Esophagus squamous epithelium (tissue), 5 donors: ENCODE measurements around the gene OCA2. TPM values are rescaled to one million over a fixed set of nuclear protein-coding genes. Genes with fewer than 3 reads are reported as not detected.

Experiments
- DNase-seq: peaks from one replicate; lab custom pipeline; 2025; lab: John Stamatoyannopoulos, UW
- H3K27ac ChIP-seq, 4 donors: fragments of 200-600 bp; sonication (generic); one replicate each; pipeline ENCODE4 v1.5.1; 2016 to 2019; ENCODE audit warnings: mild to moderate bottlenecking in 1 of 4
- H3K27me3 ChIP-seq, 4 donors: fragments of 200-600 bp; sonication (generic); 1 replicate in 3 of 4; 2 replicates in 1 of 4; pipeline versions ENCODE4 v1.5.1 to v1.6.0; 2017 to 2021; ENCODE audit warnings: antibody characterized with exemption in 1 of 4
- H3K36me3 ChIP-seq, 3 donors: fragments of 200-600 bp; sonication (generic); one replicate each; pipeline ENCODE4 v1.5.1; 2016 to 2019
- H3K4me1 ChIP-seq, 3 donors: fragments of 200-600 bp; sonication (generic); one replicate each; pipeline ENCODE4 v1.5.1; 2017 to 2019
- H3K4me3 ChIP-seq, 4 donors: fragments of 200-600 bp; sonication (generic); 1 replicate in 3 of 4; 2 replicates in 1 of 4; pipeline ENCODE4 v1.5.1; 2016 to 2019; ENCODE audit warnings: mild to moderate bottlenecking in 2 of 4, moderate library complexity in 1 of 4
- H3K9me3 ChIP-seq, 3 donors: fragments of 200-600 bp; sonication (generic); one replicate each; pipeline ENCODE4 v1.5.1; 2016 to 2019
- POLR2A ChIP-seq, 4 donors: fragments of 450-650 bp; IDR thresholded peaks; one replicate each; pipeline ENCODE4 v1.6.1; 2017; ENCODE audit warnings: antibody characterized with exemption in 4 of 4, mild to moderate bottlenecking in 4 of 4, moderate library complexity in 3 of 4
- WGBS, 2 donors: methylation state at CpG; one replicate each; pipeline ENCODE4 v1.1.5; 2018; 5-methylcytosine and 5-hydroxymethylcytosine counted together
- intact Hi-C: fragments of 100-400 bp; cut with DNase I; formaldehyde crosslinking; loops from one replicate; pipeline ENCODE4 v1.15.0; 2022
- total RNA-seq, 4 donors: library from RNA; depleted of rRNA; stranded (reverse); fragments of >200 nt; gene quantifications; one replicate each; pipeline ENCODE4 v1.1.0, GENCODE V29; 2016
- TF ChIP-seq, protein P1 (sequence below), 6 experiments: fragments of 450-650 bp in 4 of 6; fragments of 200-600 bp in 2 of 6; sonication (generic) in 2 of 6; IDR thresholded peaks; one replicate each; pipeline ENCODE4 v1.5.1; 2016 to 2019; ENCODE audit warnings: antibody characterized with exemption in 6 of 6, mild to moderate bottlenecking in 4 of 6, moderate library complexity in 4 of 6
- donor health status: DM: yes; HTN: yes; CAD: no.

OCA2 gene
- total RNA-seq, 4 donors from 2014 or later, result 1.7 to 5.5 (median 4.6) TPM

DNA sequence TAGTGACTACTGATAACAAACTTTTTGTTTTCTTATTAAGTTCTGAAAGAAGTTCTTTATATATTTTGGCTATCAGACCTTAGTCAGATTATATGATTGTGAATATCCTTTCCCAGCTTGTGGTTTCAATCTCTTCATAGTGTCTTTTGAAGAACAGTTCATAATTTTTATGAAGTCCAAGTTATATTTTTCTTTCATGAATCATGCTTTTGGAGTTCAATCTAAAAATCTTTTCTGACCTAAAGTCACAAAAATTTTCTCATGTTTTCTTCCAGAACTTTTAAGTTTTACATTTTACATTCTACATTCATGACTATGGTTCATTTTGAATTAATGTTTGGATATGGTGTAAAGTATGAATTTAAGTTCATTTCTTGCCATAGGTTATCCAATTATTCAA lies 34.2 kb upstream of the OCA2 start:
- TF ChIP-seq, protein P1, sequence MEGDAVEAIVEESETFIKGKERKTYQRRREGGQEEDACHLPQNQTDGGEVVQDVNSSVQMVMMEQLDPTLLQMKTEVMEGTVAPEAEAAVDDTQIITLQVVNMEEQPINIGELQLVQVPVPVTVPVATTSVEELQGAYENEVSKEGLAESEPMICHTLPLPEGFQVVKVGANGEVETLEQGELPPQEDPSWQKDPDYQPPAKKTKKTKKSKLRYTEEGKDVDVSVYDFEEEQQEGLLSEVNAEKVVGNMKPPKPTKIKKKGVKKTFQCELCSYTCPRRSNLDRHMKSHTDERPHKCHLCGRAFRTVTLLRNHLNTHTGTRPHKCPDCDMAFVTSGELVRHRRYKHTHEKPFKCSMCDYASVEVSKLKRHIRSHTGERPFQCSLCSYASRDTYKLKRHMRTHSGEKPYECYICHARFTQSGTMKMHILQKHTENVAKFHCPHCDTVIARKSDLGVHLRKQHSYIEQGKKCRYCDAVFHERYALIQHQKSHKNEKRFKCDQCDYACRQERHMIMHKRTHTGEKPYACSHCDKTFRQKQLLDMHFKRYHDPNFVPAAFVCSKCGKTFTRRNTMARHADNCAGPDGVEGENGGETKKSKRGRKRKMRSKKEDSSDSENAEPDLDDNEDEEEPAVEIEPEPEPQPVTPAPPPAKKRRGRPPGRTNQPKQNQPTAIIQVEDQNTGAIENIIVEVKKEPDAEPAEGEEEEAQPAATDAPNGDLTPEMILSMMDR (IDR thresholded peaks at IDR 0.05), result no peak
- no peak for TF ChIP-seq POLR2A (IDR thresholded peaks at IDR 0.05)
- Histone ChIP-seq H3K4me3 (no peak overlapping the region), H3K27me3 (no peaks in the 10 kb centered on the region), H3K36me3 (peaks cover 16 to 74% (median 18%) of the 10 kb centered on the region in 3 donors), H3K9me3 (no peaks in the 10 kb centered on the region), H3K27ac (no peak overlapping the region), H3K4me1 (no peaks in the 10 kb centered on the region)
- DNase-seq, result no peak
- intact Hi-C loops, result no loop called here

GRCh38 chr15:28132524-28133275 lies 33.6 kb upstream of the OCA2 start:
- Histone ChIP-seq H3K9me3 (no peaks in the 10 kb centered on the region), H3K4me3 (no peak overlapping the region), H3K4me1 (no peaks in the 10 kb centered on the region), H3K27ac (no peak overlapping the region), H3K36me3 (peaks cover 16 to 76% (median 18%) of the 10 kb centered on the region in 3 donors), H3K27me3 (no peaks in the 10 kb centered on the region)
- intact Hi-C loops, result no loop called here
- DNase-seq, result no peak
- no peak for TF ChIP-seq POLR2A (IDR thresholded peaks at IDR 0.05)
- TF ChIP-seq, protein P1 (IDR thresholded peaks at IDR 0.05), result no peak
- 69 to 87% methylated on average over 11 to 21 of the region's 21 CpGs for WGBS, 2 donors

GRCh38 chr15:28131946-28132345 lies 32.8 kb upstream of the OCA2 start:
- Histone ChIP-seq H3K4me1 (no peaks in the 10 kb centered on the region), H3K27me3 (no peaks in the 10 kb centered on the region), H3K36me3 (peaks cover 16 to 78% (median 18%) of the 10 kb centered on the region in 3 donors), H3K4me3 (no peak overlapping the region), H3K27ac (no peak overlapping the region), H3K9me3 (no peaks in the 10 kb centered on the region)
- DNase-seq, result no peak
- 86 to 91% methylated on average over 11 to 13 of the region's 13 CpGs for WGBS, 2 donors
- TF ChIP-seq POLR2A (IDR thresholded peaks at IDR 0.05), result no peak
- TF ChIP-seq, protein P1 (IDR thresholded peaks at IDR 0.05), result no peak
- intact Hi-C loops, result no loop called here

DNA sequence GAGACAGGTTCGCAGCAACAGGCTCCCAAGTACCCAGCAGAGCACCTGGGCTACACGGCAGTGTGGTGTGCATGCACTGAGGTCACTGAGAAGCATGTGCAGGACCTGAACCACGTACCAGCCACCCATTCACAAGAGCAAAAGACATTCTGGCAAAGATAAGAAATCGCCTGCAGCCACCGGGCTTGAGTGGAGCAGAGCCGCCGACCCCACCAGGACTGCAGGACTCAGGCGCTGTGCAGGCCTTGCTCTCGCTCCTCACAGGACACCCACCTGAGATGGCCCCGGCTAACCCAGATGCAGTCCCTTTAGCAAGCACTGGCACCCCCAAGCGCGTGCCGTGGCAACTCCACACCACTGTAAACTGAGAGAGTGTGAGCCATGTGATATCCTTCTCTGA lies 32.3 kb upstream of the OCA2 start:
- H3K27ac ChIP-seq, result no peak overlapping the region
- no peak for DNase-seq
- intact Hi-C loops, result no loop called here
- H3K4me1 ChIP-seq, result no peaks in the 10 kb centered on the region
- WGBS, 2 donors, result 97 to 100% methylated on average over 1 to 12 of the region's 13 CpGs
- no peaks in the 10 kb centered on the region for H3K27me3 ChIP-seq
- no peak overlapping the region for H3K4me3 ChIP-seq
- no peaks in the 10 kb centered on the region for H3K9me3 ChIP-seq
- peaks cover 16 to 84% (median 18%) of the 10 kb centered on the region in 3 donors for H3K36me3 ChIP-seq
- TF ChIP-seq POLR2A (IDR thresholded peaks at IDR 0.05), result no peak
- TF ChIP-seq, protein P1 (IDR thresholded peaks at IDR 0.05), result no peak

DNA sequence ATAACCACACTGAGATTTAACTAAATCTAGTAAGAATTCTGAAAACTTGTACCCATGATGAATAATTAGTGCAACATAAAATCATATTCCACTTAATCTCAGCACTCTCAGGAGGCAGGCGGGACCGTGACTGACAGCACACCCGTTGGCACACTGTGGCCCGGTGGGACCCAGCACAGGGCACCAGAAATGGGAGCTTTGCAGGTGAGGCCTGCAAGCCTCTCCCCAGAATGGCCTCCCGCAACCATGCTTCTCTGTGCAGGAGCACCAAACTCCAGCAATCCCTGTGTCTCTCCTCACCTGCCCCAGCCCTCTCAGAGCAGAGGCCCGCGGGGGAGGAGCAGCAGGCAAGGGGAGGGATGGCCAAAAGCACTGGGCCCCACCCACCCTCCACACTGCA lies 31.5 kb upstream of the OCA2 start:
- Histone ChIP-seq H3K9me3 (no peaks in the 10 kb centered on the region), H3K4me3 (no peak overlapping the region), H3K4me1 (no peaks in the 10 kb centered on the region), H3K27me3 (no peaks in the 10 kb centered on the region), H3K27ac (no peak overlapping the region), H3K36me3 (peaks cover 16 to 84% (median 18%) of the 10 kb centered on the region in 3 donors)
- DNase-seq, result no peak
- TF ChIP-seq POLR2A (IDR thresholded peaks at IDR 0.05), result no peak
- TF ChIP-seq, protein P1 (IDR thresholded peaks at IDR 0.05), result no peak
- 82 to 98% methylated on average over 6 to 7 of the region's 7 CpGs for WGBS, 2 donors
- intact Hi-C loops, result no loop called here
